ENCODE measurements around the gene ANKRD10. TPM values are rescaled to one million over a fixed set of nuclear protein-coding genes. Genes with fewer than 3 reads are reported as not detected.

The ANKRD10 gene
- total RNA-seq, 2 donors from 2014 or later = 46.2 to 47.5 TPM

DNA sequence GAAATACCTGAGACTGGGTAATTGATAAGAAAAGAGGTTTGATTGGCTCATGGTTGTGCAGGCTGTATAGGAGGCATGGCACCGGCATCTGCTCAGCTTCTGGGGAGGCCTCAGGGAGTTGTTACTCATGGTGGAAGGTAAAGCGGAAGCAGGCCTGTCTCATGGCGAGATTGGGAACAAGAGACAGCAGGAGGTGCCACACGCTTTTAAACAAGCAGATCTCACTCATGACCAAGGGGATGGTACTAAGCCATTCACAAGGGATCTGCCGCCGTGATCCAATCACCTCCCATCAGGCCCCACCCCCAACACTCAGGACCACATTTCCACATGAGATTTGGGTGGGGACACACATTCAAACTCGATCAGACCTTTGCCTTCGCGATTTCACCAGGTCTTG is 86.2 kb downstream of the ANKRD10 start:
- no peak for DNase-seq (ENCODE audit: low spot score)
- no peak overlapping the region for H3K27ac ChIP-seq
- H3K4me3 ChIP-seq = no peak overlapping the region
- no peaks in the 10 kb centered on the region for H3K27me3 ChIP-seq
- TF ChIP-seq, protein P1, sequence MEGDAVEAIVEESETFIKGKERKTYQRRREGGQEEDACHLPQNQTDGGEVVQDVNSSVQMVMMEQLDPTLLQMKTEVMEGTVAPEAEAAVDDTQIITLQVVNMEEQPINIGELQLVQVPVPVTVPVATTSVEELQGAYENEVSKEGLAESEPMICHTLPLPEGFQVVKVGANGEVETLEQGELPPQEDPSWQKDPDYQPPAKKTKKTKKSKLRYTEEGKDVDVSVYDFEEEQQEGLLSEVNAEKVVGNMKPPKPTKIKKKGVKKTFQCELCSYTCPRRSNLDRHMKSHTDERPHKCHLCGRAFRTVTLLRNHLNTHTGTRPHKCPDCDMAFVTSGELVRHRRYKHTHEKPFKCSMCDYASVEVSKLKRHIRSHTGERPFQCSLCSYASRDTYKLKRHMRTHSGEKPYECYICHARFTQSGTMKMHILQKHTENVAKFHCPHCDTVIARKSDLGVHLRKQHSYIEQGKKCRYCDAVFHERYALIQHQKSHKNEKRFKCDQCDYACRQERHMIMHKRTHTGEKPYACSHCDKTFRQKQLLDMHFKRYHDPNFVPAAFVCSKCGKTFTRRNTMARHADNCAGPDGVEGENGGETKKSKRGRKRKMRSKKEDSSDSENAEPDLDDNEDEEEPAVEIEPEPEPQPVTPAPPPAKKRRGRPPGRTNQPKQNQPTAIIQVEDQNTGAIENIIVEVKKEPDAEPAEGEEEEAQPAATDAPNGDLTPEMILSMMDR (IDR thresholded peaks at IDR 0.05) = no peak
- no peaks in the 10 kb centered on the region for H3K9me3 ChIP-seq
- H3K36me3 ChIP-seq = no peaks in the 10 kb centered on the region
- no peaks in the 10 kb centered on the region for H3K4me1 ChIP-seq

Other genes with a start within 250 kb of the ANKRD10 start
- 10 to 100 TPM; 28.5 to 30.7 TPM for gene CARS2, start 209.0 kb downstream of the ANKRD10 start, total RNA-seq
- gene ING1, start 201.4 kb downstream of the ANKRD10 start, total RNA-seq = 1 to 10 TPM; 8.2 to 9.0 TPM
- gene ARHGEF7, start 200.2 kb upstream of the ANKRD10 start, total RNA-seq = 10 to 100 TPM; 27.8 to 36.9 TPM